Keratinocyte (primary cell): ENCODE data around the gene PI4KA. TPM values are rescaled to one million over a fixed set of nuclear protein-coding genes. Genes with fewer than 3 reads are reported as not detected.

ENCODE experiments used
- DNase-seq: peaks from one replicate; pipeline ENCODE4 v3.0.0-alpha.2; 2011; ENCODE audit warnings: low read depth, missing footprints, low spot score
- FAIRE-seq: peaks from 2 replicates; lab custom pipeline; 2011; peaks lifted over from hg19 to GRCh38; lab: Jason Lieb, UNC
- H2AFZ ChIP-seq: 2 replicates; pipeline ENCODE4 v1.6.0; 2012; ENCODE audit warnings: low read length, control low read depth, inconsistent platforms; ENCODE audit not compliant: control insufficient read depth
- H3K27ac ChIP-seq: 2 replicates; pipeline ENCODE4 v1.5.1; 2011; ENCODE audit warnings: low read length; ENCODE audit not compliant: control insufficient read depth, insufficient read depth
- H3K27me3 ChIP-seq: 3 replicates; pipeline ENCODE4 v1.6.0; 2011; ENCODE audit warnings: low read length; ENCODE audit not compliant: control insufficient read depth, insufficient read depth; ENCODE audit errors: extremely low read depth
- H3K36me3 ChIP-seq, 2 experiments: 2 replicates in 1 of 2; 3 replicates in 1 of 2; pipeline ENCODE4 v1.5.1; 2011; ENCODE audit warnings: low read length in 2 of 2, mild to moderate bottlenecking in 1 of 2; ENCODE audit not compliant: control insufficient read depth in 2 of 2, insufficient read depth in 2 of 2; ENCODE audit errors: extremely low read depth in 1 of 2
- H3K4me1 ChIP-seq: 3 replicates; pipeline ENCODE4 v1.5.1; 2011; ENCODE audit warnings: low read length; ENCODE audit not compliant: control insufficient read depth, insufficient read depth; ENCODE audit errors: extremely low read depth
- H3K4me2 ChIP-seq: 3 replicates; pipeline ENCODE4 v1.6.0; 2011; ENCODE audit warnings: low read depth, low read length; ENCODE audit not compliant: control insufficient read depth, insufficient read depth; ENCODE audit errors: extremely low read depth
- H3K4me3 ChIP-seq, 3 experiments: fragments of 200-600 bp in 1 of 3; sonication (generic) in 1 of 3; 2 replicates in 2 of 3; 3 replicates in 1 of 3; pipeline ENCODE4 v1.5.1; 2011 to 2016; ENCODE audit warnings: low read length in 3 of 3, mild to moderate bottlenecking in 3 of 3, control low read depth in 2 of 3, inconsistent platforms in 1 of 3, low read depth in 1 of 3, mixed read lengths in 1 of 3, mixed run types in 1 of 3, moderate library complexity in 1 of 3; ENCODE audit not compliant: control insufficient read depth in 2 of 3, insufficient read depth in 2 of 3; ENCODE audit errors: extremely low read depth in 1 of 3
- H3K79me2 ChIP-seq: 2 replicates; pipeline ENCODE4 v1.6.0; 2012; ENCODE audit warnings: low read length; ENCODE audit not compliant: control insufficient read depth, insufficient read depth
- H3K9ac ChIP-seq: 3 replicates; pipeline ENCODE4 v1.6.0; 2011; ENCODE audit warnings: low read length; ENCODE audit not compliant: control insufficient read depth, insufficient read depth; ENCODE audit errors: extremely low read depth
- H3K9me1 ChIP-seq: 3 replicates; pipeline ENCODE4 v1.6.0; 2011; ENCODE audit warnings: low read length; ENCODE audit not compliant: control insufficient read depth, insufficient read depth; ENCODE audit errors: extremely low read depth
- H3K9me3 ChIP-seq: 2 replicates; pipeline ENCODE4 v1.5.1; 2012; ENCODE audit warnings: low read depth, low read length; ENCODE audit not compliant: control insufficient read depth
- H4K20me1 ChIP-seq: 3 replicates; pipeline ENCODE4 v1.6.0; 2011; ENCODE audit warnings: low read length; ENCODE audit not compliant: control insufficient read depth, insufficient read depth; ENCODE audit errors: extremely low read depth
- EZH2 ChIP-seq: IDR thresholded peaks from one replicate; pipeline ENCODE4 v1.6.1; 2012; ENCODE audit warnings: inconsistent platforms, mild to moderate bottlenecking, low read length, moderate library complexity
- dilution Hi-C: fragments of 300-500 bp; cut with MboI; formaldehyde crosslinking; loops from one replicate; pipeline ENCODE4 v1.7.0; 2020; ENCODE audit warnings: low sequenced_read_pairs; ENCODE audit not compliant: extremely low pct_ligation_motif_present
- polyA plus RNA-seq, 5 experiments: library from polyadenylated mRNA; depleted of rRNA in 3 of 5; stranded (reverse) in 3 of 5; stranded (forward) in 1 of 5; unstranded in 1 of 5; fragments of >200 nt; gene quantifications; 1 replicate in 1 of 5; 2 replicates in 3 of 5; 3 replicates in 1 of 5; pipeline versions ENCODE4 v1.2.1 to v1.2.3, GENCODE V29; 2011 to 2012; ENCODE audit warnings: missing spikeins in 2 of 5, low read depth in 1 of 5, low replicate concordance in 1 of 5
- TF ChIP-seq, protein P1 (sequence below), 3 experiments: IDR thresholded peaks in 1 of 3; conservative IDR thresholded peaks in 1 of 3; optimal IDR thresholded peaks in 1 of 3; 2 replicates in 2 of 3; 3 replicates in 1 of 3; pipeline versions ENCODE3 to v1.5.1; 2011; ENCODE audit warnings: low read length in 3 of 3, mild to moderate bottlenecking in 3 of 3, moderate library complexity in 2 of 3, control low read depth in 1 of 3, inconsistent platforms in 1 of 3; ENCODE audit not compliant: insufficient read depth in 2 of 3; ENCODE audit errors: extremely low read depth in 1 of 3

Gene PI4KA
- polyA plus RNA-seq, 1 donor (not counting 4 experiments of a cell fraction or from before 2014, with no cell fraction given), result 13.6 TPM

DNA sequence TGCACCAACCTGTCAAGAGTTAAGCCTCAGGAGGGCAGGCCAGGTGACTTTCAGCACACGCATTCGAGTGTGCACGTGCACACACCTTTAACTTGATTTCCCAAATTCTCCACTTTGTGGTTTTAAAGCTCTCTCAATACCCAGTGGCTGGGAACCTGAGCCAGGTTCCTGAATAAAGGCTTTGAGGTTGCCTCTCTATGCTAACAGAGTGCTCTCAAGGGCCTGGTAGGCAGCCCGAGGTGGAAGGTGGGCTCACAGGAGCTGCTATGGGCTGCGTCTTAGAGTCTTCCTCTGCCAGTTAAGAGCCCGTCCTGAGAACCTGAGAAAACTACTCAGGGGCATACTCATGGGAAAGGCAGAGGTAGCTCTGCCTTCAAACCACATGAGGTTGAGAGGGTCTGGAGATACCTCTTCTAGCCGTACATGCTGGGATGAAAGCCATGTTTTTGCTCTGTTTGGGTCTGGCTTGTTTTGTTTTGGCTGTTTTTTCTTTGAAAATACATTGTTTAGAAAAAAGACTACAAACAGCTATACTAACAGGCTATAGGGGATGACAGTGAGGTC is 96.3 kb downstream of the PI4KA start:
- Histone ChIP-seq H3K27ac (no peak overlapping the region), H3K79me2 (no peaks in the 10 kb centered on the region), H3K36me3 (peaks cover 12 to 15% of the 10 kb centered on the region in 2 experiments), H2AFZ (no peak overlapping the region), H3K27me3 (no peaks in the 10 kb centered on the region), H3K9me3 (no peaks in the 10 kb centered on the region), H3K9me1 (no peaks in the 10 kb centered on the region), H3K4me2 (no peak overlapping the region), H3K4me3 (no peak overlapping the region), H3K9ac (no peak overlapping the region), H4K20me1 (no peaks in the 10 kb centered on the region), H3K4me1 (no peaks in the 10 kb centered on the region)
- dilution Hi-C loops, result no loop called here
- DNase-seq (no peak), FAIRE-seq (no peak)
- TF ChIP-seq EZH2, result no peak
- TF ChIP-seq, protein P1, sequence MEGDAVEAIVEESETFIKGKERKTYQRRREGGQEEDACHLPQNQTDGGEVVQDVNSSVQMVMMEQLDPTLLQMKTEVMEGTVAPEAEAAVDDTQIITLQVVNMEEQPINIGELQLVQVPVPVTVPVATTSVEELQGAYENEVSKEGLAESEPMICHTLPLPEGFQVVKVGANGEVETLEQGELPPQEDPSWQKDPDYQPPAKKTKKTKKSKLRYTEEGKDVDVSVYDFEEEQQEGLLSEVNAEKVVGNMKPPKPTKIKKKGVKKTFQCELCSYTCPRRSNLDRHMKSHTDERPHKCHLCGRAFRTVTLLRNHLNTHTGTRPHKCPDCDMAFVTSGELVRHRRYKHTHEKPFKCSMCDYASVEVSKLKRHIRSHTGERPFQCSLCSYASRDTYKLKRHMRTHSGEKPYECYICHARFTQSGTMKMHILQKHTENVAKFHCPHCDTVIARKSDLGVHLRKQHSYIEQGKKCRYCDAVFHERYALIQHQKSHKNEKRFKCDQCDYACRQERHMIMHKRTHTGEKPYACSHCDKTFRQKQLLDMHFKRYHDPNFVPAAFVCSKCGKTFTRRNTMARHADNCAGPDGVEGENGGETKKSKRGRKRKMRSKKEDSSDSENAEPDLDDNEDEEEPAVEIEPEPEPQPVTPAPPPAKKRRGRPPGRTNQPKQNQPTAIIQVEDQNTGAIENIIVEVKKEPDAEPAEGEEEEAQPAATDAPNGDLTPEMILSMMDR (optimal IDR thresholded peaks at IDR 0.05 in 1 of 3, IDR thresholded peaks at IDR 0.05 in 1 of 3, conservative IDR thresholded peaks at IDR 0.05 in 1 of 3; ENCODE audit: extremely low read depth in 1 of 3, insufficient read depth in 2 of 3, low read length in 3 of 3), result no peak

DNA sequence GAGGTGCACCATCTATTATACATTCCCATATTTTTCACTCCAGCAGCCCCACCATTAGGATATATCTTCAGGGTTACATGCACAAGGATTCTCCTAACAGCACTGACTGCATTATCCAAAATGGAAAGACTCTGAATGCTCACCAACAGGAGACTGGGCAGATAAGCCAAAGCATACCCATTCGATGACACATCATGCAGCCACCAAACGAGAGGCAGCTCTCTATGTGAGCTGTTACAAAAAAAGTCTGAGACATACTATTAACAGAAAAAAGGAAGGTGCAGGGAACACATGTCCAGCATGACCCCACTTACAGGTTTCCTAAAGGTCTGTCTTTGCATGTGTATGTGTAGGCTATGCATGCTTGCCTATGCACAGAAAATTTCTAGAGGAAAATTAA is 97.1 kb downstream of the PI4KA start:
- dilution Hi-C loops, result no loop called here
- FAIRE-seq, result no peak

More for the DNA sequence above, 97.1 kb downstream of the PI4KA start:
- H3K79me2 ChIP-seq, result no peaks in the 10 kb centered on the region
- no peak overlapping the region for H3K27ac ChIP-seq
- TF ChIP-seq, protein P1 (optimal IDR thresholded peaks at IDR 0.05 in 1 of 3, IDR thresholded peaks at IDR 0.05 in 1 of 3, conservative IDR thresholded peaks at IDR 0.05 in 1 of 3; ENCODE audit: extremely low read depth in 1 of 3, insufficient read depth in 2 of 3, low read length in 3 of 3), result no peak
- TF ChIP-seq EZH2, result no peak
- H3K9me3 ChIP-seq, result no peaks in the 10 kb centered on the region
- no peaks in the 10 kb centered on the region for H3K4me1 ChIP-seq
- no peaks in the 10 kb centered on the region for H3K27me3 ChIP-seq
- no peaks in the 10 kb centered on the region for H3K9me1 ChIP-seq
- no peak overlapping the region for H3K9ac ChIP-seq
- no peak overlapping the region for H3K4me3 ChIP-seq
- no peaks in the 10 kb centered on the region for H4K20me1 ChIP-seq
- H3K36me3 ChIP-seq, result peaks cover 12 to 15% of the 10 kb centered on the region in 2 experiments
- DNase-seq, result no peak
- H2AFZ ChIP-seq, result no peak overlapping the region
- no peak overlapping the region for H3K4me2 ChIP-seq
